SK-N-SH treated with all-trans-retinoic acid at 6 μM for 48 hours (cell line): ENCODE data around the gene DEDD.

Experiments used
- ATAC-seq: fragments of 200-7000 bp; cut with Tn5 transposase; 3 replicates; pipeline ENCODE4 v1.9.1; 2020; ENCODE audit warnings: mild to moderate bottlenecking, moderate library complexity
- ARNTL ChIP-seq: fragments of 450-650 bp; formaldehyde crosslinking; IDR thresholded peaks from 2 replicates; pipeline ENCODE4 v1.5.0; 2020; ENCODE audit warnings: low read depth, mild to moderate bottlenecking, moderate library complexity, borderline replicate concordance
- BACH2 ChIP-seq: fragments of 250-450 bp; sonication (Bioruptor Pico); IDR thresholded peaks from 2 replicates; pipeline ENCODE4 v1.9.0; 2021; ENCODE audit warnings: mild to moderate bottlenecking, borderline replicate concordance
- CREB5 ChIP-seq: fragments of 250-450 bp; sonication (Bioruptor Pico); IDR thresholded peaks from 2 replicates; pipeline ENCODE4 v1.5.1; 2020; ENCODE audit warnings: low read depth, mild to moderate bottlenecking, moderate library complexity
- CSDC2 ChIP-seq: fragments of 250-450 bp; sonication (Bioruptor Pico); IDR thresholded peaks from 2 replicates; pipeline ENCODE4 v1.5.0; 2020; ENCODE audit warnings: mild to moderate bottlenecking, moderate library complexity
- ESRRG ChIP-seq: fragments of 250-450 bp; sonication (Bioruptor Pico); IDR thresholded peaks from 2 replicates; pipeline ENCODE4 v1.6.1; 2021; ENCODE audit warnings: mild to moderate bottlenecking
- GLIS3 ChIP-seq: fragments of 250-450 bp; sonication (Bioruptor Pico); IDR thresholded peaks from 2 replicates; pipeline ENCODE4 v1.5.0; 2020; ENCODE audit warnings: mild to moderate bottlenecking, moderate library complexity
- ISL1 ChIP-seq: fragments of 250-450 bp; sonication (Bioruptor Pico); IDR thresholded peaks from 2 replicates; pipeline ENCODE4 v2.1.2; 2022; ENCODE audit warnings: mild to moderate bottlenecking, moderate library complexity
- OSR1 ChIP-seq: fragments of 250-450 bp; sonication (Bioruptor Pico); IDR thresholded peaks from 2 replicates; pipeline ENCODE4 v1.8.0; 2022; ENCODE audit warnings: moderate library complexity, mild to moderate bottlenecking, inconsistent platforms
- PATZ1 ChIP-seq: fragments of 250-450 bp; sonication (Bioruptor Pico); IDR thresholded peaks from 2 replicates; pipeline ENCODE4 v1.8.0; 2020; ENCODE audit warnings: mild to moderate bottlenecking, moderate library complexity, borderline replicate concordance
- POU6F1 ChIP-seq: fragments of 250-450 bp; sonication (Bioruptor Pico); IDR thresholded peaks from 2 replicates; pipeline ENCODE4 v1.8.0; 2021; ENCODE audit warnings: low read depth, mild to moderate bottlenecking, moderate library complexity, borderline replicate concordance
- PPARA ChIP-seq: fragments of 250-450 bp; sonication (Bioruptor Pico); IDR thresholded peaks from 2 replicates; pipeline ENCODE4 v1.5.0; 2020; ENCODE audit warnings: mild to moderate bottlenecking, borderline replicate concordance
- TCF4 ChIP-seq: fragments of 250-450 bp; sonication (Bioruptor Pico); IDR thresholded peaks from 2 replicates; pipeline ENCODE4 v1.8.0; 2021; ENCODE audit warnings: mild to moderate bottlenecking, moderate library complexity, borderline replicate concordance
- TSHZ2 ChIP-seq: fragments of 250-450 bp; sonication (Bioruptor Pico); IDR thresholded peaks from 2 replicates; pipeline ENCODE4 v1.5.0; 2020; ENCODE audit warnings: mild to moderate bottlenecking, moderate library complexity
- ZC3H10 ChIP-seq: fragments of 250-450 bp; sonication (Bioruptor Pico); IDR thresholded peaks from 2 replicates; pipeline ENCODE4 v1.5.1; 2021; ENCODE audit warnings: mild to moderate bottlenecking, moderate library complexity
- ZFP3 ChIP-seq: fragments of 250-450 bp; sonication (Bioruptor Pico); IDR thresholded peaks from 2 replicates; pipeline ENCODE4 v1.5.0; 2020; ENCODE audit warnings: mild to moderate bottlenecking, moderate library complexity
- ZFP30 ChIP-seq: fragments of 450-650 bp; formaldehyde crosslinking; IDR thresholded peaks from 2 replicates; pipeline ENCODE4 v1.5.0; 2022; ENCODE audit warnings: mild to moderate bottlenecking, moderate library complexity
- ZNF565 ChIP-seq: fragments of 450-650 bp; formaldehyde crosslinking; conservative IDR thresholded peaks from 2 replicates; pipeline ENCODE4 v1.5.0; 2020; ENCODE audit warnings: low read depth, mild to moderate bottlenecking, moderate library complexity
- ZNF70 ChIP-seq: fragments of 450-650 bp; formaldehyde crosslinking; IDR thresholded peaks from 2 replicates; pipeline ENCODE4 v1.5.0; 2020; ENCODE audit warnings: mild to moderate bottlenecking, moderate library complexity
- ZNF8 ChIP-seq: fragments of 450-650 bp; formaldehyde crosslinking; IDR thresholded peaks from 2 replicates; pipeline ENCODE4 v1.5.0; 2020; ENCODE audit warnings: mild to moderate bottlenecking, moderate library complexity

The DEDD gene

DNA sequence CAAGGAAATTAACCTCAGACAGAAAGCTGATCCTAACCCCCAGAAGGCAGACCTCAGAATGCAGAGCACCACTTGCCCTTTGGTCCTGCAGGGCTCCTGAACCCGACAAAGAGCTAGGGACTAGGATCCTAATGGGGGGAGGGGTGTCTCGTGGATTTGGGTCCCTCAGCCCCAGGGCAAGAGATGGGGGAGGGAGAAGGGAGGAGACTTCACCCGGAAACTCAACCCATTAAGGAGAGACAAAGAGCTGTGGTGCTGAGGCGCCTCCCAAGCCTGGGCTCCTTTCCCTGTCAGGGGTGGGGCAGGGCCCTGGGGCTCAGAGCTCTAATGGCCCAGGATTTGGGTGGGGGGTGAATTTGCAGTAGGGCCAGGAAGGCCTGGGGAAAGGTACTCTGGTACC lies 46.0 kb downstream of the DEDD start:
- ATAC-seq: no peak
- TF ChIP-seq TSHZ2 (CRISPR knock-in tag) (no peak), CSDC2 (CRISPR knock-in tag) (no peak), ARNTL (CRISPR knock-in tag) (no peak), POU6F1 (CRISPR knock-in tag) (no peak), ZNF565 (CRISPR knock-in tag) (no peak), ZC3H10 (CRISPR knock-in tag) (no peak), ZNF70 (no peak), PATZ1 (no peak), PPARA (no peak), ZFP30 (no peak), CREB5 (CRISPR knock-in tag) (no peak)

- no peak for ATAC-seq
- no peak for TF ChIP-seq ZFP30
- no peak for TF ChIP-seq TCF4 (CRISPR knock-in tag)
- no peak for TF ChIP-seq ZNF8 (CRISPR knock-in tag)
- no peak for TF ChIP-seq ISL1 (CRISPR knock-in tag)
- no peak for TF ChIP-seq ESRRG (CRISPR knock-in tag)
- TF ChIP-seq, all 23 proteins: peak for 0
Observed at GRCh38 chr1:161085165-161085564, 47.3 kb downstream of the DEDD start.

GRCh38 chr1:161084597-161084988 lies 47.9 kb downstream of the DEDD start:
- ATAC-seq: no peak
- no peak for TF ChIP-seq TSHZ2 (CRISPR knock-in tag)
- no peak for TF ChIP-seq OSR1 (CRISPR knock-in tag)
- TF ChIP-seq ZFP30: no peak
- TF ChIP-seq ZFP3 (CRISPR knock-in tag): no peak
- no peak for TF ChIP-seq BACH2 (CRISPR knock-in tag)
- TF ChIP-seq ARNTL (CRISPR knock-in tag): no peak
- TF ChIP-seq ZNF8 (CRISPR knock-in tag): no peak
- TF ChIP-seq GLIS3 (CRISPR knock-in tag): no peak
